H1 (cell line): Measurements from ENCODE around the gene OR4N2. TPM values are rescaled to one million over a fixed set of nuclear protein-coding genes. Genes with fewer than 3 reads are reported as not detected.
"Not testable (repeated sequence)": the region's sequence is repeated elsewhere in the genome, so short reads cannot be mapped to it uniquely, and the experiment has no call there.

Source experiments
- CTCF ChIA-PET: fragments of 300-600 bp; sonication (Branson Sonifier 250); formaldehyde crosslinking; loops from one replicate; lab custom pipeline; 2021; ENCODE audit not compliant: partially characterized antibody; lab: Charles Lee
- POLR2A ChIA-PET: fragments of 300-600 bp; sonication (Branson Sonifier 250); formaldehyde crosslinking; loops from one replicate; lab custom pipeline; 2021; ENCODE audit warnings: inconsistent platforms; ENCODE audit not compliant: partially characterized antibody; lab: Charles Lee
- DNase-seq, 2 experiments: peaks; one replicate each; pipeline versions ENCODE4 v3.0.0 to v3.0.0-alpha.2; 2010 to 2022; ENCODE audit warnings: low spot score in 2 of 2, low read depth in 1 of 2, mixed read lengths in 1 of 2
- FAIRE-seq: peaks from 2 replicates; lab custom pipeline; 2011; peaks lifted over from hg19 to GRCh38; lab: Jason Lieb, UNC
- H2AFZ ChIP-seq: 2 replicates; pipeline ENCODE4 v1.8.1; 2012; ENCODE audit warnings: low read length, inconsistent platforms
- H2AK5ac ChIP-seq: 2 replicates; pipeline ENCODE4 v1.6.1; 2013; ENCODE audit warnings: low read depth, low read length
- H2BK120ac ChIP-seq: replicated peaks from 2 replicates; pipeline ENCODE3; 2013; ENCODE audit warnings: low read depth, low read length, inconsistent platforms
- H2BK12ac ChIP-seq: 2 replicates; pipeline ENCODE4 v1.6.1; 2013; ENCODE audit warnings: low read depth, low read length
- H2BK15ac ChIP-seq: 2 replicates; pipeline ENCODE4 v1.6.1; 2013; ENCODE audit warnings: low read length
- H2BK20ac ChIP-seq: 2 replicates; pipeline ENCODE4 v1.6.1; 2013; ENCODE audit warnings: low read length
- H2BK5ac ChIP-seq: 2 replicates; pipeline ENCODE4 v1.6.1; 2013; ENCODE audit warnings: low read depth, low read length
- H3K14ac ChIP-seq: 2 replicates; pipeline ENCODE4 v1.6.1; 2013; ENCODE audit warnings: inconsistent platforms; ENCODE audit not compliant: insufficient read length
- H3K18ac ChIP-seq: 2 replicates; pipeline ENCODE4 v1.6.1; 2013; ENCODE audit warnings: low read length; ENCODE audit errors: extremely low read depth
- H3K23ac ChIP-seq: 2 replicates; pipeline ENCODE4 v1.6.1; 2013; ENCODE audit warnings: inconsistent platforms; ENCODE audit not compliant: insufficient read length
- H3K23me2 ChIP-seq: 2 replicates; pipeline ENCODE4 v1.6.1; 2013; ENCODE audit warnings: low read depth, low read length
- H3K27ac ChIP-seq: 2 replicates; pipeline ENCODE4 v1.6.1; 2011; ENCODE audit warnings: low read depth, low read length, inconsistent platforms
- H3K27me3 ChIP-seq, 4 experiments: replicated peaks in 1 of 4; 1 replicate in 1 of 4; 2 replicates in 3 of 4; pipeline versions ENCODE4 v1.6.1 to v1.8.1; 2011 to 2013; ENCODE audit warnings: low read length in 3 of 4, mild to moderate bottlenecking in 3 of 4, inconsistent platforms in 2 of 4, mixed read lengths in 2 of 4, moderate library complexity in 1 of 4; ENCODE audit not compliant: control insufficient read depth in 3 of 4, insufficient read depth in 3 of 4; ENCODE audit errors: extremely low read depth in 1 of 4
- H3K36me3 ChIP-seq, 4 experiments: 2 replicates each; pipeline versions ENCODE4 v1.6.1 to v1.8.1; 2011 to 2013; ENCODE audit warnings: mild to moderate bottlenecking in 4 of 4, low read length in 3 of 4, moderate library complexity in 2 of 4, control low read depth in 1 of 4, inconsistent platforms in 1 of 4; ENCODE audit not compliant: insufficient read depth in 4 of 4, control insufficient read depth in 2 of 4
- H3K4ac ChIP-seq: replicated peaks from 2 replicates; pipeline ENCODE3; 2013; ENCODE audit warnings: low read length, low read depth, mixed read lengths, inconsistent platforms; ENCODE audit not compliant: insufficient read length
- H3K4me1 ChIP-seq, 4 experiments: replicated peaks in 1 of 4; 1 replicate in 1 of 4; 2 replicates in 3 of 4; pipeline versions ENCODE4 v1.6.1 to v1.8.1; 2011 to 2013; ENCODE audit warnings: low read length in 3 of 4, inconsistent platforms in 2 of 4, mixed read lengths in 1 of 4; ENCODE audit not compliant: insufficient read depth in 4 of 4, control insufficient read depth in 3 of 4
- H3K4me2 ChIP-seq, 2 experiments: 2 replicates each; pipeline versions ENCODE4 v1.6.1 to v1.8.1; 2011 to 2013; ENCODE audit warnings: low read depth in 2 of 2, low read length in 2 of 2, control low read depth in 1 of 2, inconsistent platforms in 1 of 2, mild to moderate bottlenecking in 1 of 2; ENCODE audit not compliant: insufficient read depth in 1 of 2
- H3K4me3 ChIP-seq, 4 experiments: fragments of 200-600, 300-600 bp in 1 of 4; sonication (generic), shearing (Covaris generic), sonication (Bioruptor Twin) in 1 of 4; 2 replicates each; pipeline versions ENCODE4 v1.5.1 to v1.8.1; 2011 to 2016; ENCODE audit warnings: low read length in 4 of 4, low read depth in 3 of 4, control low read depth in 2 of 4, inconsistent platforms in 2 of 4, mild to moderate bottlenecking in 2 of 4, mixed read lengths in 1 of 4, moderate library complexity in 1 of 4; ENCODE audit not compliant: insufficient read depth in 2 of 4; ENCODE audit errors: extremely low read depth in 1 of 4
- H3K56ac ChIP-seq: replicated peaks from 2 replicates; pipeline ENCODE3; 2013; ENCODE audit warnings: low read depth, mild to moderate bottlenecking, mixed read lengths, low read length, inconsistent platforms; ENCODE audit not compliant: insufficient read length
- H3K79me1 ChIP-seq: 2 replicates; pipeline ENCODE4 v1.6.1; 2013; ENCODE audit warnings: low read depth, low read length, control low read depth
- H3K79me2 ChIP-seq, 2 experiments: 2 replicates each; pipeline versions ENCODE4 v1.6.1 to v1.8.1; 2012 to 2013; ENCODE audit warnings: low read length in 2 of 2, mild to moderate bottlenecking in 2 of 2, inconsistent platforms in 1 of 2; ENCODE audit not compliant: insufficient read depth in 2 of 2, control insufficient read depth in 1 of 2
- H3K9ac ChIP-seq, 4 experiments: replicated peaks in 1 of 4; 1 replicate in 1 of 4; 2 replicates in 3 of 4; pipeline versions ENCODE4 v1.6.1 to v1.8.1; 2011 to 2013; ENCODE audit warnings: low read depth in 3 of 4, low read length in 3 of 4, control low read depth in 2 of 4, mild to moderate bottlenecking in 2 of 4, moderate library complexity in 2 of 4, inconsistent platforms in 1 of 4; ENCODE audit errors: extremely low read depth in 1 of 4
- H3K9me3 ChIP-seq, 2 experiments: 2 replicates each; pipeline versions ENCODE4 v1.6.1 to v1.8.1; 2012 to 2013; ENCODE audit warnings: mild to moderate bottlenecking in 2 of 2, moderate library complexity in 2 of 2, control low read depth in 1 of 2, inconsistent platforms in 1 of 2, low read depth in 1 of 2, low read length in 1 of 2, mixed read lengths in 1 of 2; ENCODE audit not compliant: insufficient read depth in 2 of 2
- H4K20me1 ChIP-seq, 2 experiments: replicated peaks in 1 of 2; 2 replicates each; pipeline versions ENCODE3 to v1.8.1; 2011 to 2013; ENCODE audit warnings: inconsistent platforms in 2 of 2, low read length in 2 of 2, mild to moderate bottlenecking in 1 of 2; ENCODE audit not compliant: insufficient read depth in 2 of 2, control insufficient read depth in 1 of 2
- H4K5ac ChIP-seq: 2 replicates; pipeline ENCODE4 v1.6.1; 2013; ENCODE audit warnings: low read length, low read depth, mixed read lengths, inconsistent platforms; ENCODE audit not compliant: insufficient read length
- H4K8ac ChIP-seq: 2 replicates; pipeline ENCODE4 v1.8.0; 2013; ENCODE audit warnings: mild to moderate bottlenecking, moderate library complexity, low read length, inconsistent platforms; ENCODE audit not compliant: insufficient read depth; ENCODE audit errors: extremely low read depth
- H4K91ac ChIP-seq: replicated peaks from 2 replicates; pipeline ENCODE3; 2013; ENCODE audit warnings: low read length, mixed read lengths, inconsistent platforms; ENCODE audit not compliant: insufficient read length
- WGBS, 2 experiments: shearing (Covaris generic) in 1 of 2; methylation state at CpG; one replicate each; pipeline versions ENCODE4 v1.1.6 to v1.1.7; 2013 to 2015; ENCODE audit warnings: low lambda C conversion rate in 2 of 2, mixed read lengths in 2 of 2, inconsistent platforms in 1 of 2, low coverage in 1 of 2, missing lambda C conversion rate in 1 of 2; ENCODE audit not compliant: insufficient replicate concordance in 2 of 2, insufficient coverage in 1 of 2, insufficient read length in 1 of 2; ENCODE audit errors: extremely low coverage in 1 of 2, missing lambda C conversion rate in 1 of 2; 5-methylcytosine and 5-hydroxymethylcytosine counted together
- polyA plus RNA-seq, 7 experiments: library from polyadenylated mRNA; depleted of rRNA in 3 of 7; stranded (reverse) in 5 of 7; unstranded in 2 of 7; fragments of >200 nt in 5 of 7; fragments of 200-250 nt in 2 of 7; gene quantifications; 1 replicate in 5 of 7; 2 replicates in 1 of 7; 4 replicates in 1 of 7; pipeline versions ENCODE4 v1.2.1 to v1.2.3, GENCODE V29; 2011 to 2013; ENCODE audit warnings: missing spikeins in 2 of 7, mixed read lengths in 2 of 7
- total RNA-seq: library from RNA; stranded (reverse); fragmentation: NEBNext Ultra II Directional; extraction: Animal tissue kit (Norgen Biotek cat#: 25700); gene quantifications from 2 replicates; pipeline ENCODE4 v1.2.1, GENCODE V29; 2021

OR4N2 gene
- total and polyA plus RNA-seq, 2 of the 8 experiments (the other 6 are each of a cell fraction or from before 2014, with no cell fraction given): not detected

GRCh38 chr14:19771491-19771890, 32.1 kb upstream of the OR4N2 start:
- peaks cover 34 to 35% of the 10 kb centered on the region in 2 experiments for H3K9me3 ChIP-seq
- H3K27me3 ChIP-seq, H3K79me1 ChIP-seq, H3K56ac ChIP-seq, H3K9ac ChIP-seq, H3K36me3 ChIP-seq, H3K14ac ChIP-seq, H2BK15ac ChIP-seq, H4K8ac ChIP-seq, H2BK5ac ChIP-seq, H2AK5ac ChIP-seq, FAIRE-seq, H3K4me2 ChIP-seq, H3K4me3 ChIP-seq, DNase-seq, H4K20me1 ChIP-seq, H3K27ac ChIP-seq, H3K4ac ChIP-seq, H2BK20ac ChIP-seq, H3K79me2 ChIP-seq, H2BK12ac ChIP-seq, H2AFZ ChIP-seq, H3K23me2 ChIP-seq, H3K4me1 ChIP-seq, POLR2A ChIA-PET, H4K5ac ChIP-seq, H3K23ac ChIP-seq, H4K91ac ChIP-seq, H2BK120ac ChIP-seq, H3K18ac ChIP-seq: not testable (repeated sequence)
- WGBS, 2 experiments: 71% methylated on average over 3 of the region's 3 CpGs; no CpG with 5 or more reads in 1 of the 2 experiments
- CTCF ChIA-PET: interaction anchor here (0.6 kb wide), 1 partner anchor 1048 kb away, joined by 3 read pairs; no protein-coding TSS in a partner anchor
